ENCODE data around the gene GNLY. TPM values are rescaled to one million over a fixed set of nuclear protein-coding genes. Genes with fewer than 3 reads are reported as not detected.
A peak's percentile ranks its signal among the peaks of the same experiment; 100 is the strongest.

GNLY gene
- total and polyA plus RNA-seq, 11 donors = 0.29 to 47.1 (median 2.1) TPM; not detected in 2

GRCh38 chr2:85660725-85661124 lies 33.4 kb upstream of the GNLY start:
- no peak for TF ChIP-seq POLR2A (IDR thresholded peaks at IDR 0.05)
- TF ChIP-seq CTCF (IDR thresholded peaks at IDR 0.05) = no peak
- H3K4me1 ChIP-seq = peaks cover 0 to 34% (median 25%) of the 10 kb centered on the region in 12 donors
- 72 to 83% (median 78%) methylated on average over 6 to 7 of the region's 7 CpGs for WGBS, 4 donors
- no peaks in the 10 kb centered on the region for H3K27me3 ChIP-seq
- no peaks in the 10 kb centered on the region for H3K9me3 ChIP-seq
- DNase-seq = no peak
- H3K36me3 ChIP-seq = peaks cover 0 to 23% (median 3%) of the 10 kb centered on the region in 9 donors
- intact Hi-C loops (cut with DNase I) = loop anchor here in 2 of 10 donors (5.0 to 10.0 kb wide), 2 partner anchors 47 to 154 kb away; no protein-coding TSS in a partner anchor
- no peak for ATAC-seq
- no peak overlapping the region for H3K4me3 ChIP-seq
- peak overlapping the region in 10 of 12 donors; percentile 48 to 89 (median 76) for H3K27ac ChIP-seq

- no peaks in the 10 kb centered on the region for H3K9me3 ChIP-seq
- ATAC-seq (peak; percentile 47 to 72 (median 54)), DNase-seq (peak in 4 of 5 donors; percentile 48 to 72 (median 64))
- intact Hi-C loops (cut with DNase I) = loop anchor here in 2 of 10 donors (5.0 to 10.0 kb wide), 2 partner anchors 46 to 154 kb away; no protein-coding TSS in a partner anchor
- peaks cover 0 to 34% (median 25%) of the 10 kb centered on the region in 12 donors for H3K4me1 ChIP-seq
- no peak overlapping the region for H3K4me3 ChIP-seq
- 62 to 72% (median 70%) methylated on average over 10 to 14 of the region's 14 CpGs for WGBS, 4 donors
- H3K27me3 ChIP-seq = no peaks in the 10 kb centered on the region
- TF ChIP-seq CTCF (IDR thresholded peaks at IDR 0.05) = no peak
- H3K27ac ChIP-seq = peak overlapping the region; percentile 54 to 89 (median 74)
- peaks cover 0 to 23% (median under 1%) of the 10 kb centered on the region in 9 donors for H3K36me3 ChIP-seq
These were observed 32.9 kb upstream of the GNLY start for GRCh38 chr2:85661139-85661858.

GRCh38 chr2:85662899-85663593 lies 31.1 kb upstream of the GNLY start:
- peak overlapping the region; percentile 10 to 81 (median 62) for H3K27ac ChIP-seq
- peak; percentile 60 to 87 (median 84) for ATAC-seq
- H3K36me3 ChIP-seq = peaks cover 0 to 11% (median 0%) of the 10 kb centered on the region in 9 donors
- no peaks in the 10 kb centered on the region for H3K9me3 ChIP-seq
- H3K4me1 ChIP-seq = peaks cover 0 to 34% (median 25%) of the 10 kb centered on the region in 12 donors
- DNase-seq = peak in 3 of 5 donors; percentile 39 to 71 (median 52)
- 80 to 89% (median 84%) methylated on average over 8 to 10 of the region's 10 CpGs for WGBS, 4 donors
- no peak overlapping the region for H3K4me3 ChIP-seq
- intact Hi-C loops (cut with DNase I) = loop anchor here in 2 of 10 donors (5.0 to 10.0 kb wide), 2 partner anchors 44 to 152 kb away; no protein-coding TSS in a partner anchor
- no peak for TF ChIP-seq CTCF (IDR thresholded peaks at IDR 0.05)
- TF ChIP-seq POLR2A (IDR thresholded peaks at IDR 0.05) = no peak
- H3K27me3 ChIP-seq = no peaks in the 10 kb centered on the region
